Astrocyte of the spinal cord (primary cell): Measurements from ENCODE around the gene ASB18.

Experiments
- DNase-seq: peaks from one replicate; pipeline ENCODE4 v3.0.0; 2011; ENCODE audit warnings: low read depth, low spot score
- H3K4me3 ChIP-seq: 2 replicates; pipeline ENCODE4 v1.5.1; 2011; ENCODE audit warnings: low read depth, mild to moderate bottlenecking, low read length, moderate library complexity
- in situ Hi-C: cut with HindIII; loops from 2 replicates; pipeline ENCODE4 v1.10.0; 2017; ENCODE audit warnings: low sequenced_read_pairs
- TF ChIP-seq, protein P1 (sequence below): IDR thresholded peaks from 2 replicates; pipeline ENCODE4 v1.5.1; 2012; ENCODE audit warnings: low read depth, mild to moderate bottlenecking, low read length, inconsistent platforms

The ASB18 gene

DNA sequence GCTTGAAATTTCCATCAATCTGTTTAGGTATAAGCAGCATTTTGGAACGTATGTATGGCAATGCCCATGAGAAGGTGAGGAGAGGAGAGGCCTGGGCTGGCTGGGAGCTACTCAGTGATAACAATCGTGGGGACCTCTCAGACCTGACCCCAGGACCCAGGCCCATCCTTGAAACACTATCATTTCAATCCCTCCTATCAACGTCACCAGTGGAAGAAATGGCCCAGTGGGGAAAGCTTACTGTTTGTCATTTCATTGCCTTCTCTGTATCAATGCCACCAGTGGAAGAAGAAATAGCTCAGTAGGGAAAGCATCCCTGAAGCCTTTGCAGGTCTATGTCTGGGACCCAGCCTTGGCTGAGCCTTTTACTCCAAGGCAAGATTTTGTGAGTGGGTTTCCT is 44.8 kb downstream of the ASB18 start:
- in situ Hi-C loops, result no loop called here
- TF ChIP-seq, protein P1, sequence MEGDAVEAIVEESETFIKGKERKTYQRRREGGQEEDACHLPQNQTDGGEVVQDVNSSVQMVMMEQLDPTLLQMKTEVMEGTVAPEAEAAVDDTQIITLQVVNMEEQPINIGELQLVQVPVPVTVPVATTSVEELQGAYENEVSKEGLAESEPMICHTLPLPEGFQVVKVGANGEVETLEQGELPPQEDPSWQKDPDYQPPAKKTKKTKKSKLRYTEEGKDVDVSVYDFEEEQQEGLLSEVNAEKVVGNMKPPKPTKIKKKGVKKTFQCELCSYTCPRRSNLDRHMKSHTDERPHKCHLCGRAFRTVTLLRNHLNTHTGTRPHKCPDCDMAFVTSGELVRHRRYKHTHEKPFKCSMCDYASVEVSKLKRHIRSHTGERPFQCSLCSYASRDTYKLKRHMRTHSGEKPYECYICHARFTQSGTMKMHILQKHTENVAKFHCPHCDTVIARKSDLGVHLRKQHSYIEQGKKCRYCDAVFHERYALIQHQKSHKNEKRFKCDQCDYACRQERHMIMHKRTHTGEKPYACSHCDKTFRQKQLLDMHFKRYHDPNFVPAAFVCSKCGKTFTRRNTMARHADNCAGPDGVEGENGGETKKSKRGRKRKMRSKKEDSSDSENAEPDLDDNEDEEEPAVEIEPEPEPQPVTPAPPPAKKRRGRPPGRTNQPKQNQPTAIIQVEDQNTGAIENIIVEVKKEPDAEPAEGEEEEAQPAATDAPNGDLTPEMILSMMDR, result no peak
- DNase-seq, result no peak
- no peak overlapping the region for H3K4me3 ChIP-seq

DNA sequence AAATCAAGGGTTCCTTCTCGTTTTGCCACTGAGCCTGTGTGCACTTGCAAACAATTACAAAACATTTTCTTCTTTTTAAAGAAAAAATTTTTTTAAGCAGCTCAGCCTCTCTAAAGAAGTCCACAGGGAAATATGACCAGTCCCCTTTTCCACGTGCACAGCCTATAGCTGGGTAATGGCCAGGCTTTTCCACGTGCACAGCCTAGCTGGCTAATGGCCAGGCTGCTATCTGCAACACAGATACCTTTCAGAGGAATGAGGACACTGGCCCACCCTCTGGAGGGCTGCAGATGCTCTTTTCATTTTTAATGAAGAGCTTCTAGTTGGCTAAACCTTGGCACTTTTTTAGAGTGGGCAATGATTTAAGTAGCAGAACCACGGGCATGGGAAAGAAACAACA is 46.3 kb downstream of the ASB18 start:
- in situ Hi-C loops, result no loop called here
- DNase-seq, result no peak
- no peak overlapping the region for H3K4me3 ChIP-seq
- TF ChIP-seq, protein P1, result no peak

DNA sequence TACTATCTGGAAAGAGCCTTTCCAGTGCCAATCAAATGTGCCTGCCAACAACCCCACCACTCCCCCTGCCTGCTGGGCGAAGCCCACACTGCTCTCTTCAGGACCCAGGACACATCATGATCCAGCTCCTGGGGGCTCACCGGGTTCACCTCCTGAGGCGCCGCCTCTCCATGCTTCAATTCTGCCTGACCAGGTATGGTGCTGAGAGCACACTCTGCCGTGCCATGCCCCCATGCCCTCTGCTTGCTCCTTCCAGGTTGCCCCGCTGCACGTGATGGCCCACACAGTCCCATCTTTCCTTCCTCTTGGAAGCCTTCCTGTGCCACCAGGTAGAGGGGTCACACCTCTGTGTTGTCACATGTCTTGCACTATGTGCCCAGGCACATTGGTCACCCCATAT is 47.5 kb downstream of the ASB18 start:
- DNase-seq, result no peak
- no peak overlapping the region for H3K4me3 ChIP-seq
- TF ChIP-seq, protein P1, result no peak
- in situ Hi-C loops, result no loop called here

DNA sequence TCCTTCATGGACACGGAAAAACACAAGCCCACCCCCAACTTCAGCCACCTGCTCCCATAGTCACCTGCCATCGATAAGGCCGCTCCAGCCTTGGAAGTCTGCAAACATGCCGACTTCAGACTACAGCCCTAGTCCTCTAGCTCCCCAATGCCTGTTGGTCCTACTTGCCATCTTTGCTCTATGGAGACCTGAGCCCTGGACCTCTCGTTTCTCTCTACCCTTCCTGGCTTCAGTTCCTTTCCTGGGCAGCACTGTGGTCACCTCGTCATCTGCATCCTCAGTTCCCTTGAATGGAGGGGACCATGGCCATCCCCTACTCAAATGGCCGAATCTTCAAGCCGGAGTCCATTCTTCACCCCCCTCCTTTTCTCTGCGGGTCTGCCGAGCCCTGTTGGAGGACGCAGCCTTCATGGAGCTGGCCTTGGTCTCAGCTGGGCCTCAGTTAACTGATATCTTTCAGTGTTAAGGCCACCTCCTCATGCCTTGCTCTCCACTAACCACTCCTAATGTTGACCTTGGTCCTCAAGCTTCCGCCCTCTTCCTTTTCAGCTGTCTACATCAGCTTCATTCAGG is 48.4 kb downstream of the ASB18 start:
- no peak overlapping the region for H3K4me3 ChIP-seq
- TF ChIP-seq, protein P1, result no peak
- in situ Hi-C loops, result no loop called here
- DNase-seq, result no peak

DNA sequence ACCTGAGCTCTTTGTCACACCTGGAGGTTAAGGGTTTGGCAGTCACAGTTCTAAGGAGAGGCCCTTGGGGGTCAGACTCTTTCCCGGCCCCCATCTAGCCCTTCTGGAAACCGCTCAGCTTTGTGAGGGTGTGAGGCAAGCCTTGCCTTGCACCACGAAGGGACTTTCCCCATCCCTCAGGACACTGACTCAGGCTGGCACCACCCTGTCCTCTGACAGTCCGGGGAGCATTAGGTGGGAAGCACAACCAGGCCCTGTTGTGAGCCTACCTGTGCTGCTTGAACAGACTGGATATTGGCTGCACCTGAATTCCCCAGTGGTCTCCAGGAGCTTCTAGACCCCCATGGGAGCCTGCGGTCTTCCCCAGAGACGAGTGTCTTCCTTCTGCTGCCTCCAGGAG is 49.0 kb downstream of the ASB18 start:
- TF ChIP-seq, protein P1, result no peak
- in situ Hi-C loops, result no loop called here

DNA sequence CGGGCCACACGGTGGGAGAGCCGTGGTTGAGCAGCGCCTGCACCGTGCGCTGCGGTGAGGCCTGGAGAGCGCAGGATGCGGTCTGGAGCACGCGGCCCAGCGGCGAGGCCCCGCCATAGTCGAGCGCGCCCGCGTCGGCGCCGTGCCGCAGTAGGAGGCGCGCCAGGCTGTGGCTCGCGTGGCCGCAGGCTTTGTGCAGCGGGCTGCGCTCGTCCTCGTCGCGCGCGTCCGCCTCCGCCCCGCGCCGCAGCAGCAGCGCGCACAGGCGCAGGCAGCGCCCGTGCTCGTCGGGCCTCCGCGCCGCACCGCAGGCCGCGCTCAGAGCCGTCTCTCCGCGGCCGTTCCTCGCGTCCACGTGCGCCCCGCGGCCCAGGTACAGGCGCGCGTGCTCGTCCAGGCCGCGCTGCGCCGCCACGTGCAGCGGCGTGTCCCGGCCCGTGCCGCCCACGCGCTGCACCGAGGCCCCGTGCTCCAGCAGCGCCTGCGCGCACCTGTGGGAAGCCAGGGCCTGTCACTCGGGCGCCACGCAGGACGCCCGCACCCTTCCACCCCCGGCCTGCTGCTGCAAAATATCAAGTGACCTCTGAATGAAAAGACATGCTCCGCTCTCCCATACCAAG is 49.7 kb downstream of the ASB18 start:
- TF ChIP-seq, protein P1, result no peak
- no peak overlapping the region for H3K4me3 ChIP-seq
- in situ Hi-C loops, result no loop called here
- no peak for DNase-seq

More for the DNA sequence above, 49.0 kb downstream of the ASB18 start:
- no peak for DNase-seq
- H3K4me3 ChIP-seq, result no peak overlapping the region
